Uterus (tissue), 2 donors: ENCODE results near the gene SERINC2.

Experiments used
- POLR2A ChIP-seq, 2 donors: fragments of 450-650 bp; IDR thresholded peaks; one replicate each; pipeline ENCODE4 v1.6.1; 2016; ENCODE audit warnings: antibody characterized with exemption in 2 of 2, mild to moderate bottlenecking in 1 of 2, moderate library complexity in 1 of 2
- TF ChIP-seq, protein P1 (sequence below), 4 experiments: fragments of 200-600 bp in 2 of 4; fragments of 450-650 bp in 2 of 4; sonication (generic) in 2 of 4; IDR thresholded peaks; one replicate each; pipeline ENCODE4 v1.5.1; 2016 to 2019; ENCODE audit warnings: antibody characterized with exemption in 4 of 4, mild to moderate bottlenecking in 2 of 4, moderate library complexity in 1 of 4

DNA sequence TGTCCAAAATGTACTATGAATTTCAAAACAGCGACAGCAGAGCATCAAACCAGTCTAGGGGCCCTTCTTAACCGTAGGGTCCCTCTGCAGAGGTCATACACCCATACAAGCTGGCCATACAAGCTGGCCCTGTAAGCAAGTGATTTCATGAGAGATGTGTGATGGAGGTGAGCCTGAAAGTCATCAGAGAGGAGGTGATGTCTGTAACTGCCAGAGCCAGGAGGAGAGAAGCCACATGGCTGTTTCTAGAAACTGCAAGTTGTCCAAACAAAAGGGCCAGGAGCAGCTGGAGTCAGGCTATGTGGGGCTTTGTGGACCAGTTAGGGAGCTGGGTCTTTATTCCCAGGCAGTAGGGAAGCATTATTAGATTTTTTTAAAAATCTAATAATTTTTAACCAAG, 14.8 kb upstream of the SERINC2 start:
- no peak for TF ChIP-seq POLR2A (IDR thresholded peaks at IDR 0.05)
- TF ChIP-seq, protein P1, sequence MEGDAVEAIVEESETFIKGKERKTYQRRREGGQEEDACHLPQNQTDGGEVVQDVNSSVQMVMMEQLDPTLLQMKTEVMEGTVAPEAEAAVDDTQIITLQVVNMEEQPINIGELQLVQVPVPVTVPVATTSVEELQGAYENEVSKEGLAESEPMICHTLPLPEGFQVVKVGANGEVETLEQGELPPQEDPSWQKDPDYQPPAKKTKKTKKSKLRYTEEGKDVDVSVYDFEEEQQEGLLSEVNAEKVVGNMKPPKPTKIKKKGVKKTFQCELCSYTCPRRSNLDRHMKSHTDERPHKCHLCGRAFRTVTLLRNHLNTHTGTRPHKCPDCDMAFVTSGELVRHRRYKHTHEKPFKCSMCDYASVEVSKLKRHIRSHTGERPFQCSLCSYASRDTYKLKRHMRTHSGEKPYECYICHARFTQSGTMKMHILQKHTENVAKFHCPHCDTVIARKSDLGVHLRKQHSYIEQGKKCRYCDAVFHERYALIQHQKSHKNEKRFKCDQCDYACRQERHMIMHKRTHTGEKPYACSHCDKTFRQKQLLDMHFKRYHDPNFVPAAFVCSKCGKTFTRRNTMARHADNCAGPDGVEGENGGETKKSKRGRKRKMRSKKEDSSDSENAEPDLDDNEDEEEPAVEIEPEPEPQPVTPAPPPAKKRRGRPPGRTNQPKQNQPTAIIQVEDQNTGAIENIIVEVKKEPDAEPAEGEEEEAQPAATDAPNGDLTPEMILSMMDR (IDR thresholded peaks at IDR 0.05) = no peak
